GM18870 (cell line): Measurements from ENCODE around the gene MPO.

Source experiments
- ATAC-seq: cut with Tn5 transposase; IDR thresholded peaks from one replicate; pipeline ENCODE4 v1.9.1; 2021; ENCODE audit warnings: moderate library complexity; ENCODE audit not compliant: unreplicated experiment

Gene MPO

GRCh38 chr17:58307468-58308172 is 26.9 kb upstream of the MPO start:
- ATAC-seq, result no peak

GRCh38 chr17:58306131-58306951 is 25.6 kb upstream of the MPO start:
- no peak for ATAC-seq

- ATAC-seq, result no peak
Measured at GRCh38 chr17:58305626-58306025, 24.9 kb upstream of the MPO start.

- no peak for ATAC-seq
Measured at GRCh38 chr17:58304750-58305486, 24.2 kb upstream of the MPO start.

GRCh38 chr17:58303971-58304749 is 23.4 kb upstream of the MPO start:
- no peak for ATAC-seq

- ATAC-seq, result no peak
Measured at GRCh38 chr17:58302919-58303585, 22.3 kb upstream of the MPO start.

GRCh38 chr17:58302171-58302918 is 21.6 kb upstream of the MPO start:
- ATAC-seq, result no peak

- no peak for ATAC-seq
Measured at GRCh38 chr17:58301504-58302150, 20.9 kb upstream of the MPO start.

- ATAC-seq, result no peak
Measured at GRCh38 chr17:58300336-58300735, 19.6 kb upstream of the MPO start.

GRCh38 chr17:58294034-58294433 is 13.3 kb upstream of the MPO start:
- ATAC-seq, result no peak

- ATAC-seq, result no peak
Measured at GRCh38 chr17:58291246-58291645, 10.5 kb upstream of the MPO start.

GRCh38 chr17:58289869-58290268 is 9.1 kb upstream of the MPO start:
- ATAC-seq, result no peak

GRCh38 chr17:58285422-58285810 is 4.7 kb upstream of the MPO start:
- no peak for ATAC-seq

- no peak for ATAC-seq
Measured at GRCh38 chr17:58284613-58285421, 4.1 kb upstream of the MPO start.

GRCh38 chr17:58283674-58284612 is 3.2 kb upstream of the MPO start:
- ATAC-seq, result no peak

- ATAC-seq, result no peak
Measured at GRCh38 chr17:58282442-58282841, 1.7 kb upstream of the MPO start.

GRCh38 chr17:58281511-58282011 is 826 bp upstream of the MPO start:
- ATAC-seq, result no peak
